SU-DHL-6 (cell line): ENCODE measurements around the gene EWSR1.

ENCODE experiments used
- H2AFZ ChIP-seq: fragments of 200-600 bp; sonication (generic); 2 replicates; pipeline ENCODE4 v1.6.1; 2014; ENCODE audit warnings: low read depth, mild to moderate bottlenecking, moderate library complexity, mixed read lengths, antibody characterized with exemption, low read length; ENCODE audit not compliant: severe bottlenecking
- H3F3A ChIP-seq: fragments of 200-600 bp; shearing (Covaris generic); 2 replicates; pipeline ENCODE4 v1.6.0; 2016; ENCODE audit warnings: antibody characterized with exemption, mild to moderate bottlenecking; ENCODE audit not compliant: insufficient read depth
- H3K27ac ChIP-seq: fragments of 200-600 bp; sonication (generic); 2 replicates; pipeline ENCODE4 v1.5.1; 2016; ENCODE audit warnings: low read depth, mild to moderate bottlenecking, low read length, moderate library complexity, mixed read lengths
- H3K27me3 ChIP-seq: fragments of 200-600 bp; sonication (generic), shearing (Covaris generic); 2 replicates; pipeline ENCODE4 v1.6.0; 2014; ENCODE audit warnings: mild to moderate bottlenecking, low read length
- H3K36me3 ChIP-seq: fragments of 200-600 bp; sonication (generic); 2 replicates; pipeline ENCODE4 v1.6.1; 2014; ENCODE audit warnings: mild to moderate bottlenecking, low read length, mixed read lengths
- H3K4me2 ChIP-seq: fragments of 300-600, 200-600 bp; shearing (Covaris generic), sonication (generic); 2 replicates; pipeline ENCODE4 v1.6.0; 2014; ENCODE audit warnings: low read length, low read depth, mild to moderate bottlenecking; ENCODE audit not compliant: poor library complexity, severe bottlenecking
- H3K4me3 ChIP-seq: fragments of 200-600 bp; sonication (generic); 2 replicates; pipeline ENCODE4 v1.5.1; 2014; ENCODE audit warnings: antibody characterized with exemption, low read length, mild to moderate bottlenecking, mixed read lengths; ENCODE audit not compliant: insufficient read depth, poor library complexity, severe bottlenecking
- H3K79me2 ChIP-seq: fragments of 200-600 bp; sonication (generic); 2 replicates; pipeline ENCODE4 v1.6.1; 2014; ENCODE audit warnings: mild to moderate bottlenecking, low read length, moderate library complexity; ENCODE audit not compliant: insufficient read depth
- H3K9ac ChIP-seq: fragments of 200-600 bp; sonication (generic); 2 replicates; pipeline ENCODE4 v1.7.0; 2014; ENCODE audit warnings: mild to moderate bottlenecking, low read length
- H3K9me2 ChIP-seq: fragments of 200-600 bp; sonication (generic); replicated peaks from 2 replicates; pipeline ENCODE4 v1.6.1; 2014; ENCODE audit warnings: low read length; ENCODE audit not compliant: insufficient read depth
- H3K9me3 ChIP-seq: fragments of 200-600 bp; sonication (generic); 2 replicates; pipeline ENCODE4 v1.6.1; 2014; ENCODE audit warnings: low read length, mixed read lengths; ENCODE audit not compliant: insufficient read depth
- H4K20me1 ChIP-seq: fragments of 200-600 bp; sonication (generic); 2 replicates; pipeline ENCODE4 v1.6.1; 2014; ENCODE audit warnings: low read depth, mild to moderate bottlenecking, antibody characterized with exemption, low read length, moderate library complexity, mixed read lengths
- CTCF ChIP-seq: fragments of 200-600 bp; sonication (generic); IDR thresholded peaks from one replicate; pipeline ENCODE4 v1.5.1; 2017; ENCODE audit warnings: antibody characterized with exemption, mild to moderate bottlenecking, low read length, moderate library complexity; ENCODE audit not compliant: insufficient read depth, poor library complexity, severe bottlenecking
- EZH2phosphoT487 ChIP-seq: fragments of 200-600 bp; sonication (generic), shearing (Covaris generic); conservative IDR thresholded peaks from 2 replicates; pipeline ENCODE4 v1.6.1; 2018; ENCODE audit warnings: mild to moderate bottlenecking, antibody characterized with exemption, low read length, moderate library complexity, mixed read lengths

Gene EWSR1

GRCh38 chr22:29219881-29220670 is 48.0 kb upstream of the EWSR1 start:
- H3K9me2 ChIP-seq: no peaks in the 10 kb centered on the region
- no peak for TF ChIP-seq CTCF
- no peak for TF ChIP-seq EZH2phosphoT487
- H3F3A ChIP-seq: no peaks in the 10 kb centered on the region
- no peak overlapping the region for H3K4me3 ChIP-seq
- H4K20me1 ChIP-seq: no peaks in the 10 kb centered on the region
- H3K36me3 ChIP-seq: no peaks in the 10 kb centered on the region
- H3K9me3 ChIP-seq: no peaks in the 10 kb centered on the region
- H3K27me3 ChIP-seq: no peaks in the 10 kb centered on the region
- H3K79me2 ChIP-seq: no peaks in the 10 kb centered on the region
- no peak overlapping the region for H3K9ac ChIP-seq
- H3K4me2 ChIP-seq: no peak overlapping the region
- no peak overlapping the region for H3K27ac ChIP-seq
- no peak overlapping the region for H2AFZ ChIP-seq

GRCh38 chr22:29224121-29224858 is 43.8 kb upstream of the EWSR1 start:
- Histone ChIP-seq H3F3A (no peaks in the 10 kb centered on the region), H3K27ac (no peak overlapping the region), H2AFZ (no peak overlapping the region), H3K4me3 (no peak overlapping the region), H3K27me3 (no peaks in the 10 kb centered on the region), H3K9me3 (no peaks in the 10 kb centered on the region), H3K9ac (no peak overlapping the region), H3K9me2 (no peaks in the 10 kb centered on the region), H3K4me2 (no peak overlapping the region), H3K79me2 (no peaks in the 10 kb centered on the region), H4K20me1 (no peaks in the 10 kb centered on the region), H3K36me3 (no peaks in the 10 kb centered on the region)
- TF ChIP-seq CTCF (no peak), EZH2phosphoT487 (no peak)

- Histone ChIP-seq H2AFZ (no peak overlapping the region), H4K20me1 (no peaks in the 10 kb centered on the region), H3F3A (no peaks in the 10 kb centered on the region), H3K9me2 (no peaks in the 10 kb centered on the region), H3K9ac (no peak overlapping the region), H3K27me3 (no peaks in the 10 kb centered on the region), H3K9me3 (no peaks in the 10 kb centered on the region), H3K4me2 (no peak overlapping the region), H3K36me3 (no peaks in the 10 kb centered on the region), H3K4me3 (no peak overlapping the region), H3K79me2 (no peaks in the 10 kb centered on the region), H3K27ac (no peak overlapping the region)
- TF ChIP-seq EZH2phosphoT487 (no peak), CTCF (no peak)
Measured at GRCh38 chr22:29224859-29225410, 43.1 kb upstream of the EWSR1 start.
